HepG2 (cell line): ENCODE data around the gene SMIM41. TPM values are rescaled to one million over a fixed set of nuclear protein-coding genes. Genes with fewer than 3 reads are reported as not detected.

Experiments used
- ATAC-seq: fragments of 200-7000 bp; cut with Tn5 transposase; 3 replicates; pipeline ENCODE4 v1.9.1; 2020; ENCODE audit warnings: mild to moderate bottlenecking, moderate library complexity
- BruUV-seq: library from RNA; stranded (reverse); fragments of 400-500 nt; replicated peaks from 2 replicates; lab custom pipeline; 2021; lab: Mats Ljungman, UMichigan
- CTCF ChIA-PET: fragments of 300-600 bp; formaldehyde crosslinking; extraction: SDS; loops from one replicate; lab custom pipeline; 2021; ENCODE audit warnings: low total read pairs, inconsistent platforms, low intra/inter-chr PET ratio; lab: Yijun Ruan, JAX
- POLR2A ChIA-PET: fragments of 350-600 bp; sonication (Branson Sonifier 250); formaldehyde crosslinking; loops from one replicate; lab custom pipeline; 2020; ENCODE audit warnings: antibody characterized with exemption, inconsistent platforms; lab: Yijun Ruan, JAX
- DNase-seq: peaks from one replicate; pipeline ENCODE4 v3.0.0-alpha.2; 2015; ENCODE audit warnings: low spot score
- FAIRE-seq: peaks from 3 replicates; lab custom pipeline; 2011; peaks lifted over from hg19 to GRCh38; lab: Jason Lieb, UNC
- H2AFZ ChIP-seq: one replicate; pipeline ENCODE4 v1.6.1; 2011; ENCODE audit warnings: low read length, inconsistent platforms
- H3K27ac ChIP-seq: fragments of 300-600 bp; 3 replicates; pipeline ENCODE4 v1.8.0; 2011; ENCODE audit warnings: mixed run types, mild to moderate bottlenecking, mixed read lengths, low read length, inconsistent platforms; ENCODE audit not compliant: insufficient read depth; ENCODE audit errors: extremely low read length
- H3K27me3 ChIP-seq, 2 experiments: fragments of 200-600 bp in 1 of 2; 2 replicates in 1 of 2; 3 replicates in 1 of 2; pipeline versions ENCODE4 v1.6.0 to v1.8.0; 2011; ENCODE audit warnings: low read length in 2 of 2, mild to moderate bottlenecking in 2 of 2, moderate library complexity in 2 of 2, inconsistent platforms in 1 of 2; ENCODE audit not compliant: insufficient read depth in 2 of 2, control insufficient read depth in 1 of 2
- H3K36me3 ChIP-seq, 2 experiments: fragments of 200-600 bp in 1 of 2; replicated peaks in 1 of 2; 2 replicates in 1 of 2; 3 replicates in 1 of 2; pipeline versions ENCODE4 v1.5.1 to v1.8.0; 2011; ENCODE audit warnings: low read length in 2 of 2, inconsistent platforms in 1 of 2; ENCODE audit not compliant: insufficient read depth in 2 of 2, control insufficient read depth in 1 of 2
- H3K4me1 ChIP-seq: 2 replicates; pipeline ENCODE4 v1.5.1; 2012; ENCODE audit warnings: low read length, inconsistent platforms; ENCODE audit not compliant: insufficient read depth
- H3K4me2 ChIP-seq: 2 replicates; pipeline ENCODE4 v1.6.0; 2011; ENCODE audit warnings: low read depth, low read length, inconsistent platforms
- H3K4me3 ChIP-seq, 3 experiments: fragments of 200-600 bp in 1 of 3; sonication (generic), shearing (Covaris generic) in 1 of 3; replicated peaks in 1 of 3; 2 replicates each; pipeline ENCODE4 v1.5.1; 2011 to 2016; ENCODE audit warnings: low read length in 3 of 3, inconsistent platforms in 2 of 3, low read depth in 2 of 3, mild to moderate bottlenecking in 2 of 3, control low read depth in 1 of 3, mixed read lengths in 1 of 3; ENCODE audit not compliant: insufficient read depth in 1 of 3
- H3K79me2 ChIP-seq: one replicate; pipeline ENCODE4 v1.6.1; 2011; ENCODE audit warnings: low read length, inconsistent platforms; ENCODE audit not compliant: insufficient read depth
- H3K9ac ChIP-seq: 2 replicates; pipeline ENCODE4 v1.6.0; 2011; ENCODE audit warnings: mild to moderate bottlenecking, low read depth, low read length, inconsistent platforms; ENCODE audit not compliant: insufficient read depth
- H3K9me3 ChIP-seq: 2 replicates; pipeline ENCODE4 v1.5.1; 2012; ENCODE audit warnings: mild to moderate bottlenecking, low read length
- H4K20me1 ChIP-seq: 2 replicates; pipeline ENCODE4 v1.6.0; 2011; ENCODE audit warnings: inconsistent platforms, mild to moderate bottlenecking, low read length, moderate library complexity; ENCODE audit not compliant: insufficient read depth
- WGBS: methylation state at CpG from one replicate; pipeline ENCODE4 v1.1.6; 2017; ENCODE audit warnings: low lambda C conversion rate; 5-methylcytosine and 5-hydroxymethylcytosine counted together
- in situ Hi-C: cut with HindIII; loops from 2 replicates; pipeline ENCODE4 v1.10.0; 2017; ENCODE audit warnings: low pct_unique_long_range_greater_than_20kb; ENCODE audit not compliant: extremely low pct_ligation_motif_present
- intact Hi-C: fragments of 100-400 bp; cut with micrococcal nuclease; formaldehyde crosslinking; loops from one replicate; pipeline ENCODE4 v1.10.0; 2022; ENCODE audit not compliant: unreplicated experiment
- polyA plus RNA-seq, 8 experiments: library from polyadenylated mRNA; depleted of rRNA in 3 of 8; stranded (reverse) in 7 of 8; unstranded in 1 of 8; fragments of >200 nt; fragmentation: Illumina TruSeq in 4 of 8; extraction: Trizol in 4 of 8; gene quantifications; 2 replicates each; pipeline versions ENCODE4 v1.2.1 to v1.2.3, GENCODE V29; 2011 to 2016; ENCODE audit warnings: low read depth in 4 of 8, missing spikeins in 1 of 8, mixed read lengths in 1 of 8; ENCODE audit not compliant: insufficient read depth in 1 of 8
- total RNA-seq, 5 experiments: library from RNA; depleted of rRNA; stranded (reverse); fragments of >200 nt; fragmentation: Illumina TruSeq; extraction: Trizol; gene quantifications; 2 replicates each; pipeline ENCODE4 v1.2.3, GENCODE V29; 2016; ENCODE audit warnings: low read depth in 1 of 5
- TF ChIP-seq, protein P1 (sequence below): sonication (generic); formaldehyde crosslinking; IDR thresholded peaks from 2 replicates; pipeline ENCODE4 v1.8.0; 2022; ENCODE audit warnings: mild to moderate bottlenecking, missing genetic modification reagents; ENCODE audit not compliant: insufficient replicate concordance
- TF ChIP-seq, protein P2 (sequence below): sonication (generic); formaldehyde crosslinking; IDR thresholded peaks from 2 replicates; pipeline ENCODE4 v1.9.0; 2021; ENCODE audit warnings: missing genetic modification reagents, borderline replicate concordance
- TF ChIP-seq, protein P3 (sequence below): sonication (generic); formaldehyde crosslinking; IDR thresholded peaks from 2 replicates; pipeline ENCODE4 v1.4.0; 2020; ENCODE audit warnings: mild to moderate bottlenecking, missing genetic modification reagents
- TF ChIP-seq, protein P4 (sequence below): sonication (generic); formaldehyde crosslinking; IDR thresholded peaks from 2 replicates; pipeline ENCODE4 v1.4.0; 2020; ENCODE audit warnings: missing genetic modification reagents
- TF ChIP-seq, protein P5 (sequence below): sonication (generic); formaldehyde crosslinking; IDR thresholded peaks from 2 replicates; pipeline ENCODE4 v1.5.1; 2020; ENCODE audit warnings: mild to moderate bottlenecking, missing genetic modification reagents, borderline replicate concordance

Gene SMIM41
- total and polyA plus RNA-seq, 2 of the 13 experiments (the other 11 are each of a cell fraction or from before 2014, with no cell fraction given): not detected

DNA sequence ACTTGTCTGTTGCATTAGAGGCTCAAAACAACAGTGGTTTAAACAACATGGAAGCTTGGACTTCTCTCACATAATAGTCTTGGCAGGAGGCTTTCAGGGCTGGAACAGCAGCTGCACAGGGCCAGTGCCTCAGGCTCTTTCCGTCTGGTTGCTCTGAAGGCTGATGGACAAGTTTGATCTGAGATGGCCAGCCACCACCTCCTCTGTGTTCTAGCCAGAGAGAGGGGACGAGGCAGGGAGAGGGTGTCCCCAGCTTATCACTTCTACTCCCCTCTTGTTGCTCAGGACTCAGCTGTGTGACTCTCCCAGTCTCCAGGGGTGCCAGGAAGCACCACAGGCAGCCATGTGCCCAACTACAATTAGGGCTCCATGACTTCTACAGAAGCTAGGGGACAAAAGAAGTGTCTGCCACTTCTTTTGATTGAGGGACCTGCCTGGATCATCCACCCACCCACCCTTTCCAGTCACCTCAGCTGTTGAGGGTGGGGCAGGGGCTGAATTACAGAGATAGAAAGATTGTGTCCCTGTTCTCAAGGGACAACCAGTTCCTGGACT, 46.6 kb downstream of the SMIM41 start:
- no peak overlapping the region for H3K4me2 ChIP-seq
- DNase-seq (no peak), ATAC-seq (no peak), FAIRE-seq (no peak)
- 0% methylated on average over 1 of the region's 2 CpGs for WGBS
- H2AFZ ChIP-seq: no peak overlapping the region
- ChIA-PET CTCF (no interaction called here), POLR2A (no interaction called here)
- no TSS peak for BruUV-seq
- in situ Hi-C loops: loop anchor here (25.0 kb wide), 2 partner anchors 411 to 861 kb away; no protein-coding TSS in a partner anchor
- no peak overlapping the region for H3K9ac ChIP-seq
- H4K20me1 ChIP-seq: no peaks in the 10 kb centered on the region
- H3K27ac ChIP-seq: no peak overlapping the region
- peaks cover 4 to 36% of the 10 kb centered on the region in 2 experiments; a peak in 3 of 5 replicates for H3K27me3 ChIP-seq
- H3K4me1 ChIP-seq: peaks cover 30% of the 10 kb centered on the region
- no peak overlapping the region for H3K4me3 ChIP-seq
- H3K9me3 ChIP-seq: no peaks in the 10 kb centered on the region
- no peaks in the 10 kb centered on the region for H3K36me3 ChIP-seq
- H3K79me2 ChIP-seq: no peaks in the 10 kb centered on the region
- intact Hi-C loops: no loop called here
- TF ChIP-seq, protein P1, sequence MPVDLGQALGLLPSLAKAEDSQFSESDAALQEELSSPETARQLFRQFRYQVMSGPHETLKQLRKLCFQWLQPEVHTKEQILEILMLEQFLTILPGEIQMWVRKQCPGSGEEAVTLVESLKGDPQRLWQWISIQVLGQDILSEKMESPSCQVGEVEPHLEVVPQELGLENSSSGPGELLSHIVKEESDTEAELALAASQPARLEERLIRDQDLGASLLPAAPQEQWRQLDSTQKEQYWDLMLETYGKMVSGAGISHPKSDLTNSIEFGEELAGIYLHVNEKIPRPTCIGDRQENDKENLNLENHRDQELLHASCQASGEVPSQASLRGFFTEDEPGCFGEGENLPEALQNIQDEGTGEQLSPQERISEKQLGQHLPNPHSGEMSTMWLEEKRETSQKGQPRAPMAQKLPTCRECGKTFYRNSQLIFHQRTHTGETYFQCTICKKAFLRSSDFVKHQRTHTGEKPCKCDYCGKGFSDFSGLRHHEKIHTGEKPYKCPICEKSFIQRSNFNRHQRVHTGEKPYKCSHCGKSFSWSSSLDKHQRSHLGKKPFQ (CRISPR knock-in tag): no peak
- TF ChIP-seq, protein P2, sequence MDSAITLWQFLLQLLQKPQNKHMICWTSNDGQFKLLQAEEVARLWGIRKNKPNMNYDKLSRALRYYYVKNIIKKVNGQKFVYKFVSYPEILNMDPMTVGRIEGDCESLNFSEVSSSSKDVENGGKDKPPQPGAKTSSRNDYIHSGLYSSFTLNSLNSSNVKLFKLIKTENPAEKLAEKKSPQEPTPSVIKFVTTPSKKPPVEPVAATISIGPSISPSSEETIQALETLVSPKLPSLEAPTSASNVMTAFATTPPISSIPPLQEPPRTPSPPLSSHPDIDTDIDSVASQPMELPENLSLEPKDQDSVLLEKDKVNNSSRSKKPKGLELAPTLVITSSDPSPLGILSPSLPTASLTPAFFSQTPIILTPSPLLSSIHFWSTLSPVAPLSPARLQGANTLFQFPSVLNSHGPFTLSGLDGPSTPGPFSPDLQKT (CRISPR knock-in tag): no peak
- TF ChIP-seq, protein P3, sequence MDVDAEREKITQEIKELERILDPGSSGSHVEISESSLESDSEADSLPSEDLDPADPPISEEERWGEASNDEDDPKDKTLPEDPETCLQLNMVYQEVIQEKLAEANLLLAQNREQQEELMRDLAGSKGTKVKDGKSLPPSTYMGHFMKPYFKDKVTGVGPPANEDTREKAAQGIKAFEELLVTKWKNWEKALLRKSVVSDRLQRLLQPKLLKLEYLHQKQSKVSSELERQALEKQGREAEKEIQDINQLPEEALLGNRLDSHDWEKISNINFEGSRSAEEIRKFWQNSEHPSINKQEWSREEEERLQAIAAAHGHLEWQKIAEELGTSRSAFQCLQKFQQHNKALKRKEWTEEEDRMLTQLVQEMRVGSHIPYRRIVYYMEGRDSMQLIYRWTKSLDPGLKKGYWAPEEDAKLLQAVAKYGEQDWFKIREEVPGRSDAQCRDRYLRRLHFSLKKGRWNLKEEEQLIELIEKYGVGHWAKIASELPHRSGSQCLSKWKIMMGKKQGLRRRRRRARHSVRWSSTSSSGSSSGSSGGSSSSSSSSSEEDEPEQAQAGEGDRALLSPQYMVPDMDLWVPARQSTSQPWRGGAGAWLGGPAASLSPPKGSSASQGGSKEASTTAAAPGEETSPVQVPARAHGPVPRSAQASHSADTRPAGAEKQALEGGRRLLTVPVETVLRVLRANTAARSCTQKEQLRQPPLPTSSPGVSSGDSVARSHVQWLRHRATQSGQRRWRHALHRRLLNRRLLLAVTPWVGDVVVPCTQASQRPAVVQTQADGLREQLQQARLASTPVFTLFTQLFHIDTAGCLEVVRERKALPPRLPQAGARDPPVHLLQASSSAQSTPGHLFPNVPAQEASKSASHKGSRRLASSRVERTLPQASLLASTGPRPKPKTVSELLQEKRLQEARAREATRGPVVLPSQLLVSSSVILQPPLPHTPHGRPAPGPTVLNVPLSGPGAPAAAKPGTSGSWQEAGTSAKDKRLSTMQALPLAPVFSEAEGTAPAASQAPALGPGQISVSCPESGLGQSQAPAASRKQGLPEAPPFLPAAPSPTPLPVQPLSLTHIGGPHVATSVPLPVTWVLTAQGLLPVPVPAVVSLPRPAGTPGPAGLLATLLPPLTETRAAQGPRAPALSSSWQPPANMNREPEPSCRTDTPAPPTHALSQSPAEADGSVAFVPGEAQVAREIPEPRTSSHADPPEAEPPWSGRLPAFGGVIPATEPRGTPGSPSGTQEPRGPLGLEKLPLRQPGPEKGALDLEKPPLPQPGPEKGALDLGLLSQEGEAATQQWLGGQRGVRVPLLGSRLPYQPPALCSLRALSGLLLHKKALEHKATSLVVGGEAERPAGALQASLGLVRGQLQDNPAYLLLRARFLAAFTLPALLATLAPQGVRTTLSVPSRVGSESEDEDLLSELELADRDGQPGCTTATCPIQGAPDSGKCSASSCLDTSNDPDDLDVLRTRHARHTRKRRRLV: no peak
- TF ChIP-seq, protein P4, sequence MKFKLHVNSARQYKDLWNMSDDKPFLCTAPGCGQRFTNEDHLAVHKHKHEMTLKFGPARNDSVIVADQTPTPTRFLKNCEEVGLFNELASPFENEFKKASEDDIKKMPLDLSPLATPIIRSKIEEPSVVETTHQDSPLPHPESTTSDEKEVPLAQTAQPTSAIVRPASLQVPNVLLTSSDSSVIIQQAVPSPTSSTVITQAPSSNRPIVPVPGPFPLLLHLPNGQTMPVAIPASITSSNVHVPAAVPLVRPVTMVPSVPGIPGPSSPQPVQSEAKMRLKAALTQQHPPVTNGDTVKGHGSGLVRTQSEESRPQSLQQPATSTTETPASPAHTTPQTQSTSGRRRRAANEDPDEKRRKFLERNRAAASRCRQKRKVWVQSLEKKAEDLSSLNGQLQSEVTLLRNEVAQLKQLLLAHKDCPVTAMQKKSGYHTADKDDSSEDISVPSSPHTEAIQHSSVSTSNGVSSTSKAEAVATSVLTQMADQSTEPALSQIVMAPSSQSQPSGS: no peak
- TF ChIP-seq, protein P5, sequence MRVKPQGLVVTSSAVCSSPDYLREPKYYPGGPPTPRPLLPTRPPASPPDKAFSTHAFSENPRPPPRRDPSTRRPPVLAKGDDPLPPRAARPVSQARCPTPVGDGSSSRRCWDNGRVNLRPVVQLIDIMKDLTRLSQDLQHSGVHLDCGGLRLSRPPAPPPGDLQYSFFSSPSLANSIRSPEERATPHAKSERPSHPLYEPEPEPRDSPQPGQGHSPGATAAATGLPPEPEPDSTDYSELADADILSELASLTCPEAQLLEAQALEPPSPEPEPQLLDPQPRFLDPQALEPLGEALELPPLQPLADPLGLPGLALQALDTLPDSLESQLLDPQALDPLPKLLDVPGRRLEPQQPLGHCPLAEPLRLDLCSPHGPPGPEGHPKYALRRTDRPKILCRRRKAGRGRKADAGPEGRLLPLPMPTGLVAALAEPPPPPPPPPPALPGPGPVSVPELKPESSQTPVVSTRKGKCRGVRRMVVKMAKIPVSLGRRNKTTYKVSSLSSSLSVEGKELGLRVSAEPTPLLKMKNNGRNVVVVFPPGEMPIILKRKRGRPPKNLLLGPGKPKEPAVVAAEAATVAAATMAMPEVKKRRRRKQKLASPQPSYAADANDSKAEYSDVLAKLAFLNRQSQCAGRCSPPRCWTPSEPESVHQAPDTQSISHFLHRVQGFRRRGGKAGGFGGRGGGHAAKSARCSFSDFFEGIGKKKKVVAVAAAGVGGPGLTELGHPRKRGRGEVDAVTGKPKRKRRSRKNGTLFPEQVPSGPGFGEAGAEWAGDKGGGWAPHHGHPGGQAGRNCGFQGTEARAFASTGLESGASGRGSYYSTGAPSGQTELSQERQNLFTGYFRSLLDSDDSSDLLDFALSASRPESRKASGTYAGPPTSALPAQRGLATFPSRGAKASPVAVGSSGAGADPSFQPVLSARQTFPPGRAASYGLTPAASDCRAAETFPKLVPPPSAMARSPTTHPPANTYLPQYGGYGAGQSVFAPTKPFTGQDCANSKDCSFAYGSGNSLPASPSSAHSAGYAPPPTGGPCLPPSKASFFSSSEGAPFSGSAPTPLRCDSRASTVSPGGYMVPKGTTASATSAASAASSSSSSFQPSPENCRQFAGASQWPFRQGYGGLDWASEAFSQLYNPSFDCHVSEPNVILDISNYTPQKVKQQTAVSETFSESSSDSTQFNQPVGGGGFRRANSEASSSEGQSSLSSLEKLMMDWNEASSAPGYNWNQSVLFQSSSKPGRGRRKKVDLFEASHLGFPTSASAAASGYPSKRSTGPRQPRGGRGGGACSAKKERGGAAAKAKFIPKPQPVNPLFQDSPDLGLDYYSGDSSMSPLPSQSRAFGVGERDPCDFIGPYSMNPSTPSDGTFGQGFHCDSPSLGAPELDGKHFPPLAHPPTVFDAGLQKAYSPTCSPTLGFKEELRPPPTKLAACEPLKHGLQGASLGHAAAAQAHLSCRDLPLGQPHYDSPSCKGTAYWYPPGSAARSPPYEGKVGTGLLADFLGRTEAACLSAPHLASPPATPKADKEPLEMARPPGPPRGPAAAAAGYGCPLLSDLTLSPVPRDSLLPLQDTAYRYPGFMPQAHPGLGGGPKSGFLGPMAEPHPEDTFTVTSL: no peak
